K562 (cell line): ENCODE results near the gene NDUFC2. TPM values are rescaled to one million over a fixed set of nuclear protein-coding genes. Genes with fewer than 3 reads are reported as not detected.

Experiments
- COPS2 ChIP-seq: fragments of 450-650 bp; conservative IDR thresholded peaks from 2 replicates; pipeline ENCODE4 v1.6.1; 2016; ENCODE audit warnings: mild to moderate bottlenecking, moderate library complexity
- E2F3 ChIP-seq: fragments of 250-450 bp; sonication (Bioruptor Pico); IDR thresholded peaks from 2 replicates; pipeline ENCODE4 v1.4.0; 2020; ENCODE audit warnings: mild to moderate bottlenecking
- ETV6 ChIP-seq, 3 experiments: fragments of 150-350 bp in 1 of 3; sonication (generic) in 1 of 3; formaldehyde crosslinking in 1 of 3; IDR thresholded peaks; 2 replicates each; pipeline versions ENCODE4 v1.6.1 to v1.8.0; 2014 to 2022; ENCODE audit warnings: borderline replicate concordance in 2 of 3, low read depth in 2 of 3, antibody characterized with exemption in 1 of 3, low read length in 1 of 3, mild to moderate bottlenecking in 1 of 3, missing genetic modification reagents in 1 of 3
- FOXA1 ChIP-seq: fragments of 450-650 bp; IDR thresholded peaks from 2 replicates; pipeline ENCODE4 v1.6.1; 2016; ENCODE audit warnings: mild to moderate bottlenecking, borderline replicate concordance
- GATA2 ChIP-seq: sonication (generic); formaldehyde crosslinking; IDR thresholded peaks from 2 replicates; pipeline ENCODE4 v1.4.0; 2020; ENCODE audit warnings: mild to moderate bottlenecking, missing genetic modification reagents
- MCM3 ChIP-seq: fragments of 450-650 bp; IDR thresholded peaks from 2 replicates; pipeline ENCODE4 v1.6.1; 2016
- MEF2D ChIP-seq: conservative IDR thresholded peaks from 2 replicates; pipeline ENCODE4 v1.6.1; 2016; ENCODE audit warnings: low read depth, missing genetic modification characterization, missing compliant biosample characterization
- RAD21 ChIP-seq, 2 experiments: fragments of 250-450 bp in 1 of 2; fragments of 450-650 bp in 1 of 2; sonication (Bioruptor Pico) in 1 of 2; formaldehyde crosslinking in 1 of 2; IDR thresholded peaks in 1 of 2; conservative IDR thresholded peaks in 1 of 2; 2 replicates each; pipeline versions ENCODE4 v1.4.0 to v1.8.0; 2020 to 2022; ENCODE audit warnings: mild to moderate bottlenecking in 2 of 2, moderate library complexity in 1 of 2
- RFX7 ChIP-seq: fragments of 250-450 bp; sonication (Bioruptor Pico); IDR thresholded peaks from 2 replicates; pipeline ENCODE4 v1.5.1; 2021; ENCODE audit warnings: mild to moderate bottlenecking
- SMAD3 ChIP-seq: fragments of 450-650 bp; formaldehyde crosslinking; conservative IDR thresholded peaks from 2 replicates; pipeline ENCODE4 v1.4.0; 2020; ENCODE audit warnings: mild to moderate bottlenecking
- SMARCC2 ChIP-seq: fragments of 450-650 bp; IDR thresholded peaks from 2 replicates; pipeline ENCODE4 v1.6.1; 2017; ENCODE audit warnings: antibody characterized with exemption, moderate library complexity, mild to moderate bottlenecking, low read depth
- SRSF7 ChIP-seq: fragments of 200-400 bp; formaldehyde crosslinking; optimal IDR thresholded peaks from 2 replicates; pipeline ENCODE3; 2017; ENCODE audit warnings: mild to moderate bottlenecking, low read depth, low read length
- ZC3H4 ChIP-seq: sonication (generic); formaldehyde crosslinking; IDR thresholded peaks from 2 replicates; pipeline ENCODE4 v1.9.0; 2021; ENCODE audit warnings: missing genetic modification reagents, borderline replicate concordance
- ZNF212 ChIP-seq: fragments of 450-650 bp; formaldehyde crosslinking; IDR thresholded peaks from 2 replicates; pipeline ENCODE4 v1.4.0; 2020; ENCODE audit warnings: mild to moderate bottlenecking
- ZNF347 ChIP-seq: fragments of 450-650 bp; formaldehyde crosslinking; IDR thresholded peaks from 2 replicates; pipeline ENCODE4 v1.4.0; 2020; ENCODE audit warnings: low read depth, mild to moderate bottlenecking, moderate library complexity
- polyA plus RNA-seq, 8 experiments: library from polyadenylated mRNA; depleted of rRNA in 4 of 8; stranded (reverse) in 5 of 8; unstranded in 3 of 8; fragments of >200 nt; fragmentation: Nextera tagmentation in 2 of 8; fragmentation: Illumina TruSeq in 1 of 8; extraction: Ambion mirVana in 2 of 8; extraction: Trizol in 1 of 8; gene quantifications; 2 replicates each; pipeline versions ENCODE4 v1.2.1 to v1.2.3, GENCODE V29; 2011 to 2014; ENCODE audit warnings: inconsistent platforms in 1 of 8, missing spikeins in 1 of 8
- total RNA-seq, 7 experiments: library from RNA; depleted of rRNA in 6 of 7; stranded (reverse); fragments of >200 nt in 6 of 7; fragmentation: Illumina TruSeq in 2 of 7; extraction: Trizol in 2 of 7; gene quantifications; 2 replicates each; pipeline versions ENCODE4 v1.2.1 to v1.2.3, GENCODE V29; 2011 to 2021; ENCODE audit warnings: low replicate concordance in 1 of 7
- TF ChIP-seq, protein P1 (sequence below): fragments of 450-650 bp; IDR thresholded peaks from 2 replicates; pipeline ENCODE4 v1.6.1; 2017; ENCODE audit warnings: antibody characterized with exemption
- TF ChIP-seq, protein P2 (sequence below): fragments of 450-650 bp; formaldehyde crosslinking; IDR thresholded peaks from 2 replicates; pipeline ENCODE4 v1.4.0; 2022; ENCODE audit warnings: mild to moderate bottlenecking, moderate library complexity
- TF ChIP-seq, protein P3 (sequence below): fragments of 450-650 bp; IDR thresholded peaks from 2 replicates; pipeline ENCODE4 v1.6.1; 2016; ENCODE audit warnings: missing biosample characterization, missing genetic modification characterization
- TF ChIP-seq, protein P4 (sequence below): sonication (generic); formaldehyde crosslinking; IDR thresholded peaks from 2 replicates; pipeline ENCODE4 v1.8.0; 2022; ENCODE audit warnings: missing genetic modification reagents, mild to moderate bottlenecking, borderline replicate concordance

Gene NDUFC2
- total and polyA plus RNA-seq, 9 of the 15 experiments (the other 6 are each of a cell fraction or from before 2014, with no cell fraction given), result 168 to 1,119 (median 442) TPM

DNA sequence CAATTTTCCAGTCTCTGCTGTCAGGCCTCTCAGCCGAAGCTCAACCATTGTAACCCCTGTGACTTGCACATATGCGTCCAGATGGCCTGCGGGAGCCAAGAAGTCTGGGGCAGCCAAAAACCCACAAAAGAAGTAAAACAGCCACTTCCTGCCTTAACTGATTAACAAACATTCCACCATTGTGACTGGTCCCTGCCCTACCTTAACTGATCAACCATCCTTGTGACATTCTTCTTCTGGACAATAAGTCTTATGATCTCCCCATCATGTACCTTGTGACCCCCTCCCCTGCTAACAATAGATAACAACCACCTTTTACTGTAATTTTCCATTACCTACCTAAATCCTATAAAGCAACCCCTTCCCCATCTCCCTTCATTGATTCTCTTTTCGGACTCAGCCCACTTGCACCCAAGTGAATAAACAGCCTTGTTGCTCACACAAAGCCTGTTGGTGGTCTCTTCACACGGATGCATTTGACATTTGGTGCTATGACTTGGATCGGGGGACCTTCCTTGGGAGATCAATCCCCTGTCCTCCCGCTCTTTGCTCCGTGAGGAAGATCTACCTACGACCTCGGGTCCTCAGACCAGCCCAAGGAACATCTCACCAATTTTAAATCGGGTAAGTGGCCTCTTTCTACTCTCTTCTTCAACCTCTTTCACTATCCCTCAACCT is 1.3 kb upstream of the NDUFC2 start (continued):
- TF ChIP-seq, protein P1, sequence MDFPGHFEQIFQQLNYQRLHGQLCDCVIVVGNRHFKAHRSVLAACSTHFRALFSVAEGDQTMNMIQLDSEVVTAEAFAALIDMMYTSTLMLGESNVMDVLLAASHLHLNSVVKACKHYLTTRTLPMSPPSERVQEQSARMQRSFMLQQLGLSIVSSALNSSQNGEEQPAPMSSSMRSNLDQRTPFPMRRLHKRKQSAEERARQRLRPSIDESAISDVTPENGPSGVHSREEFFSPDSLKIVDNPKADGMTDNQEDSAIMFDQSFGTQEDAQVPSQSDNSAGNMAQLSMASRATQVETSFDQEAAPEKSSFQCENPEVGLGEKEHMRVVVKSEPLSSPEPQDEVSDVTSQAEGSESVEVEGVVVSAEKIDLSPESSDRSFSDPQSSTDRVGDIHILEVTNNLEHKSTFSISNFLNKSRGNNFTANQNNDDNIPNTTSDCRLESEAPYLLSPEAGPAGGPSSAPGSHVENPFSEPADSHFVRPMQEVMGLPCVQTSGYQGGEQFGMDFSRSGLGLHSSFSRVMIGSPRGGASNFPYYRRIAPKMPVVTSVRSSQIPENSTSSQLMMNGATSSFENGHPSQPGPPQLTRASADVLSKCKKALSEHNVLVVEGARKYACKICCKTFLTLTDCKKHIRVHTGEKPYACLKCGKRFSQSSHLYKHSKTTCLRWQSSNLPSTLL, result no peak
- no peak for TF ChIP-seq E2F3 (CRISPR knock-in tag)
- TF ChIP-seq MEF2D (tag), result no peak
- no peak for TF ChIP-seq MCM3
- TF ChIP-seq SMAD3 (CRISPR knock-in tag), result no peak
- TF ChIP-seq, protein P2, sequence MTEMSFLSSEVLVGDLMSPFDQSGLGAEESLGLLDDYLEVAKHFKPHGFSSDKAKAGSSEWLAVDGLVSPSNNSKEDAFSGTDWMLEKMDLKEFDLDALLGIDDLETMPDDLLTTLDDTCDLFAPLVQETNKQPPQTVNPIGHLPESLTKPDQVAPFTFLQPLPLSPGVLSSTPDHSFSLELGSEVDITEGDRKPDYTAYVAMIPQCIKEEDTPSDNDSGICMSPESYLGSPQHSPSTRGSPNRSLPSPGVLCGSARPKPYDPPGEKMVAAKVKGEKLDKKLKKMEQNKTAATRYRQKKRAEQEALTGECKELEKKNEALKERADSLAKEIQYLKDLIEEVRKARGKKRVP (CRISPR knock-in tag), result no peak
- no peak for TF ChIP-seq ETV6 (IDR thresholded peaks at IDR 0.05; ENCODE audit: borderline replicate concordance in 1 of 2, low read depth in 2 of 2, low read length in 1 of 2)
- no peak for TF ChIP-seq ETV6 (CRISPR knock-in tag; IDR thresholded peaks at IDR 0.05; ENCODE audit: borderline replicate concordance)
- TF ChIP-seq ZC3H4 (CRISPR knock-in tag), result no peak
- TF ChIP-seq, protein P3, sequence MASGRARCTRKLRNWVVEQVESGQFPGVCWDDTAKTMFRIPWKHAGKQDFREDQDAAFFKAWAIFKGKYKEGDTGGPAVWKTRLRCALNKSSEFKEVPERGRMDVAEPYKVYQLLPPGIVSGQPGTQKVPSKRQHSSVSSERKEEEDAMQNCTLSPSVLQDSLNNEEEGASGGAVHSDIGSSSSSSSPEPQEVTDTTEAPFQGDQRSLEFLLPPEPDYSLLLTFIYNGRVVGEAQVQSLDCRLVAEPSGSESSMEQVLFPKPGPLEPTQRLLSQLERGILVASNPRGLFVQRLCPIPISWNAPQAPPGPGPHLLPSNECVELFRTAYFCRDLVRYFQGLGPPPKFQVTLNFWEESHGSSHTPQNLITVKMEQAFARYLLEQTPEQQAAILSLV, result no peak
- TF ChIP-seq SRSF7, result no peak
- TF ChIP-seq FOXA1, result no peak
- 0 out of 4 replicates have a peak, but pooled peaks of 1 of the 2 experiments have one; percentile 6 for TF ChIP-seq RAD21 (CRISPR knock-in tag; conservative IDR thresholded peaks at IDR 0.05 in 1 of 2, IDR thresholded peaks at IDR 0.05 in 1 of 2)
- TF ChIP-seq, protein P4, sequence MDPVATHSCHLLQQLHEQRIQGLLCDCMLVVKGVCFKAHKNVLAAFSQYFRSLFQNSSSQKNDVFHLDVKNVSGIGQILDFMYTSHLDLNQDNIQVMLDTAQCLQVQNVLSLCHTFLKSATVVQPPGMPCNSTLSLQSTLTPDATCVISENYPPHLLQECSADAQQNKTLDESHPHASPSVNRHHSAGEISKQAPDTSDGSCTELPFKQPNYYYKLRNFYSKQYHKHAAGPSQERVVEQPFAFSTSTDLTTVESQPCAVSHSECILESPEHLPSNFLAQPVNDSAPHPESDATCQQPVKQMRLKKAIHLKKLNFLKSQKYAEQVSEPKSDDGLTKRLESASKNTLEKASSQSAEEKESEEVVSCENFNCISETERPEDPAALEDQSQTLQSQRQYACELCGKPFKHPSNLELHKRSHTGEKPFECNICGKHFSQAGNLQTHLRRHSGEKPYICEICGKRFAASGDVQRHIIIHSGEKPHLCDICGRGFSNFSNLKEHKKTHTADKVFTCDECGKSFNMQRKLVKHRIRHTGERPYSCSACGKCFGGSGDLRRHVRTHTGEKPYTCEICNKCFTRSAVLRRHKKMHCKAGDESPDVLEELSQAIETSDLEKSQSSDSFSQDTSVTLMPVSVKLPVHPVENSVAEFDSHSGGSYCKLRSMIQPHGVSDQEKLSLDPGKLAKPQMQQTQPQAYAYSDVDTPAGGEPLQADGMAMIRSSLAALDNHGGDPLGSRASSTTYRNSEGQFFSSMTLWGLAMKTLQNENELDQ (CRISPR knock-in tag), result no peak
- no peak for TF ChIP-seq ZNF347 (CRISPR knock-in tag)
- no peak for TF ChIP-seq COPS2
- no peak for TF ChIP-seq ZNF212
- TF ChIP-seq SMARCC2, result no peak
- no peak for TF ChIP-seq RFX7 (CRISPR knock-in tag)
- no peak for TF ChIP-seq GATA2 (CRISPR knock-in tag)
